ENCODE measurements around the gene KCTD17.

DNA sequence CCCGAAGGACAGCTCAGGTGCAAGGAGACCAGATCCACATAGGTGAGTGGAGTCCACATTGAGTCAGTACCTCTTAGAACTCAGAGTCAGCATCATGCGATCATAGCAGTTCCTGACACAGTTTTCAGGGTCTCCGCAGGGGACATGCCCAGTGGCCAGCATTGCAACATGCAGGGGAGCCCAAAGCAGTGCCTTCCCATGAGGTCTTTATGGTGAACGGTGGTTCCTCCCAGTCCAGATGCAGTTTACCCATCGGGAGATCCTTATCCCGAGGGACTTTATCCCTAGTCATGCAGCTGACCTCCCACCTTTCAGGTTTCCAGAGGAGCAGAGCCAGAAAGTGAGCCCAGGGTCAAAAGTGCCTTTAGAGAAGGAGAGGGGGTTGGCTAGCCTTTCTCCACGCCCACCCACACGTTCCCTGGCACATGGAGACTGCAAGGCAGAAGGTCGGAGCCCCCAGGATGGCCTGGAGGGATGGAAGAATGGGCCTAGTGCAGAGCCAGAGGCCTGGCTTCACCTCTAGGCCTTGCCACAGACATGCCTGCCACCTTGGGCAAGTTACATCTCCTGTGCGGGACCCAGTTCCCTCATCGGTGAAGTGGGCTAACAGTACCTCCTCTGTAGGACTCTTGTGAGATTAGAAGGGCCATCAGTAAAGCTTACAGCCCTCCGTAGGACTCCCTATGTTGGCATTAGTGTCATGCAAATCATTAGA, 6.4 kb downstream of the KCTD17 start:
- TF ChIP-seq, protein P1, sequence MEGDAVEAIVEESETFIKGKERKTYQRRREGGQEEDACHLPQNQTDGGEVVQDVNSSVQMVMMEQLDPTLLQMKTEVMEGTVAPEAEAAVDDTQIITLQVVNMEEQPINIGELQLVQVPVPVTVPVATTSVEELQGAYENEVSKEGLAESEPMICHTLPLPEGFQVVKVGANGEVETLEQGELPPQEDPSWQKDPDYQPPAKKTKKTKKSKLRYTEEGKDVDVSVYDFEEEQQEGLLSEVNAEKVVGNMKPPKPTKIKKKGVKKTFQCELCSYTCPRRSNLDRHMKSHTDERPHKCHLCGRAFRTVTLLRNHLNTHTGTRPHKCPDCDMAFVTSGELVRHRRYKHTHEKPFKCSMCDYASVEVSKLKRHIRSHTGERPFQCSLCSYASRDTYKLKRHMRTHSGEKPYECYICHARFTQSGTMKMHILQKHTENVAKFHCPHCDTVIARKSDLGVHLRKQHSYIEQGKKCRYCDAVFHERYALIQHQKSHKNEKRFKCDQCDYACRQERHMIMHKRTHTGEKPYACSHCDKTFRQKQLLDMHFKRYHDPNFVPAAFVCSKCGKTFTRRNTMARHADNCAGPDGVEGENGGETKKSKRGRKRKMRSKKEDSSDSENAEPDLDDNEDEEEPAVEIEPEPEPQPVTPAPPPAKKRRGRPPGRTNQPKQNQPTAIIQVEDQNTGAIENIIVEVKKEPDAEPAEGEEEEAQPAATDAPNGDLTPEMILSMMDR (IDR thresholded peaks at IDR 0.05; ENCODE audit: borderline replicate concordance, extremely low read depth, low read length, poor library complexity, severe bottlenecking) = no peak
- no peak for TF ChIP-seq EZH2 (IDR thresholded peaks at IDR 0.05; ENCODE audit: borderline replicate concordance, low read depth, low read length, severe bottlenecking)
